Lower leg skin (tissue), 3 donors: ENCODE data around the gene ANKRD53.

Experiments
- CTCF ChIP-seq, 3 donors: fragments of 450-650 bp; IDR thresholded peaks; one replicate each; pipeline ENCODE4 v1.5.1; 2016; ENCODE audit warnings: antibody characterized with exemption in 3 of 3, mild to moderate bottlenecking in 3 of 3, moderate library complexity in 2 of 3
- POLR2A ChIP-seq, 2 donors: fragments of 450-650 bp; IDR thresholded peaks; one replicate each; pipeline ENCODE4 v1.6.1; 2016 to 2017; ENCODE audit warnings: antibody characterized with exemption in 2 of 2, mild to moderate bottlenecking in 1 of 2, moderate library complexity in 1 of 2

DNA sequence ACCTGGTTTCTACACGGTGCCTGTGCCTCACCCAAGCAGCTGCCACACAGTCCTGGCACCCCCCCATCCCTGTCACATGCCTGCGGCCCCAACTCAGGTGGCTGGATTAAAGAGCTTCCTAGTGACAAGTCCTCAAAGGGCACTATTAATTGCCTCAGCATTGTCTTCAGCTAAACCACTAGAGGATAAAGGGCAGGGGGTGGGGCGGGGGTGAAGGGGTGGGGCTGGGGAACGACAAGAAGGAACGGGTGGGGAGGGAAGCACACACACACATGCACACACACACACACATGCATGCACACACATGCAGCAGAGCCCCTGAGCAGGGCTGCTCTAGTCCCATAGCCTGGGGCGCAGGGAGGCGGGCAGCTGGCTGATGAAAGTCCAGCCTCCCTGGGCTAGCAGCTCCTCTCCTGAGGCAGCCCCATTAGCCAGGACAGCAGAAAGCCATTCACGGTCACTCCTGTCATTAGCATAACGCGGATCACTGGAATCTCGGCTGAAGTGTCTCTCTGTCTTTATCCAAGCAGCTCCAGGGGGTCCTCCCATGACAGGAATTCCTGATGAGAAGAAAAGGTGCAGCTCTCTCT, 23.6 kb downstream of the ANKRD53 start:
- TF ChIP-seq CTCF (IDR thresholded peaks at IDR 0.05) (no peak), POLR2A (IDR thresholded peaks at IDR 0.05) (no peak)
